Activated CD4-positive, alpha-beta T cell treated with anti-CD3 and anti-CD28 coated beads for 1 hour (primary cell): Measurements from ENCODE around the gene CSTF1.
"Not testable (repeated sequence)": the region's sequence is repeated elsewhere in the genome, so short reads cannot be mapped to it uniquely, and the experiment has no call there.

Experiments
- DNase-seq: peaks from one replicate; pipeline ENCODE4 v3.0.0-alpha.2; 2020

CSTF1 gene

DNA sequence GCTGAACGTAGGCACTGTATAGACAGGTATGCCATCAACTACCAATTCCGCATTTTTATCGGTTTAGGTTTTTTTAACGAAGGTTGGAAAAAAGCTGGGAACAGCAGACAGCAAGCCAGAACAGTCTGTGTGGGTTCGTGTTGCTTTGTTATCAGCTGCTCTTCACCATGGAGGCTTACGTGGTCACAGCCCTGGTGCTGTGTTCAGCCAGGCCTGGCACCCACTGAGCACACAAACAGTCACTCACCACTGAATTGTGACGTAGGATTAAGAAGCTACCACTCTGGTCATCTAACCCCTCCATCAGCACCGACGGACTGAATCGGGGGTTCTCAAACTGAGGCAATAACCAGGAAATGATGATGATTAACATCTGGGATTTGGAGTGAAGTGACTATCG is 20.5 kb upstream of the CSTF1 start:
- DNase-seq, result no peak

DNA sequence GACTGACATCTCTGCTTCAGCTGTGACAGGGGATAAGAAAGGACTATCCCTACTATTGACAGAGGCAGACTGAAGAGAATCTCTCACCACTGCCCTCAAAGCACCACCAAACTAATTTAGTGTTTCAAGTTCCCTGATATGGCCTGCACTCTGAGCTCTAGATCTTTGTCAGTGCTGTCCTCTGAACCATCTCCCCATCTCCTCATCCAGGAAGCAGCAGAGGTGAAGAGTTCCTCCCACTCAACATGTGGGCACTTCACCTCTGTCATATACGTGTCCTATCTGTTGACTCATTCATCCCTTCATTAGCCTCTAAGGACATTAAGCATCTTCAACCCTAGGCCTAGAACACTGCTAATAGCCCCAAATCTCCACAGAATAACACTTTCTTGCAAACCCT is 19.6 kb upstream of the CSTF1 start:
- no peak for DNase-seq

DNA sequence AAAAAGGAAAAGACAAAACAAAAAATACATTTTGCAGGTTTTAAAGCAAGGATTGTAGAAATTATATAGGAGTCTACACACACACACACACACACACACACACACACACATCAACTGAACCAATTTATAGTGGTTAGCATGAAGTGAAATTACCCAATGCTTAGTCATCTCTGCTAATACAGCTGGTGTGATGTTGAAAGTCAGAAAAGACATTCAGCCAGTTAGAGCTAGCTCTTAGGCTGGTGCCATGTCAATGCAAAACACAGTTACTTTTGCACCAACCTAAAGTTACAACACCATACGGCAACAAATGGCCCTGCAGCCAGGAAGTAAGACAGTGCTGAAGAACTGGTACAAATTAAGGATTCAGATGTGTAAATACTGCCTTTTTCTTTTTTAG is 18.5 kb upstream of the CSTF1 start:
- no peak for DNase-seq

DNA sequence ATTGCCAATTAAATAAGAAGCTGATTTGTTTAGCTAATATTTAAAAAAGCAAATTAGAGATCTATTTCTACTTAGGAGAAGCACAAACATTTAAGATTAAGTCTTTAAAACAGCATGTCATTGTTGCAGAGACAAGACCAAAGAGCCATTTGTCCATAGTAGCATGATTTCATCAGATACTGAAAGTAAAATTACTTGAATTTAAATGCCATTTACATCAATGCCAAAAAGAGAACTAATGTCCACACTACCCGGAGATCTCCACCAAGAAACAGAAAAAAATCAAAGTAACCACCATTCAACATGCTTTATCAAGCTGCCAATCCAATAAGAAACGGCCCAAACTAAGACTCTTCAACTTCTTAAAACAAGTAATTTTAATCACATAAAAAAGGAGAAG is 16.1 kb upstream of the CSTF1 start:
- no peak for DNase-seq

GRCh38 chr20:56378386-56378785 is 14.1 kb upstream of the CSTF1 start:
- no peak for DNase-seq

DNA sequence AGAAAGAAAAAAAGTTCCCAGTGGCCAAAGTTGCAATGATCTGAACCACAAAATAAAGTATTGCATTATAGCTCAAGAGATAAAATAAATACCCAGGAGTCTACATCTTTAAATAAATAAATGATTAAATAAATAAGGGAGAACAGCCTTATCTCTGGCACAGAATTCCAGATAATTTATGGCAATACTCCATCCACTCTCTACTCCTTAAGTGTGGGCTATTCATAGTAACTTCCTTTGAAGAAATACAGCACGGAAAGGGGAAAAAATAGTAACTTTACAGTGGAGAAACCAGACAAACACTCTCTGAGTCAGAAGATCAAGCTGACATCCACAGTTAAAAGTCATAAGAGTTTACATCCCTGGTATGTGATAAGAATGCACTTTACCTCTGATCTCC is 12.1 kb upstream of the CSTF1 start:
- DNase-seq, result no peak

DNA sequence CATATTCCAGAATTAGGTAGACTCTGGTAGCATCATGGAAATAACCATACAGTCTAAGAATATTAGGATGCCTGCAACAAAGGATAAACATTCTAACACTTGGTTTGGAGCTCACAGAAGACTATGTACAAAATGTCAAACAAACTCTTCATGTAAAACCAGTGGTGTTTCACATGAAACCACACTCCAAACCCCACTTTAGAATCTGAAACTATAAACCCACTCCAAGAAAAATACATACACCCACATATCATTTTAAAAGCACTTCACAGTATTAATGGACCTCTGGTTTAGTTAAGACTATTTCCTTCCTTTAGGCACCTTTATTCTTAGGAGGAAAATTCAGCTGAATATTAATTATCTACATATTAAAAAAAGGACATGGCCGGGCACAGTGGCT is 10.9 kb upstream of the CSTF1 start:
- DNase-seq, result no peak

DNA sequence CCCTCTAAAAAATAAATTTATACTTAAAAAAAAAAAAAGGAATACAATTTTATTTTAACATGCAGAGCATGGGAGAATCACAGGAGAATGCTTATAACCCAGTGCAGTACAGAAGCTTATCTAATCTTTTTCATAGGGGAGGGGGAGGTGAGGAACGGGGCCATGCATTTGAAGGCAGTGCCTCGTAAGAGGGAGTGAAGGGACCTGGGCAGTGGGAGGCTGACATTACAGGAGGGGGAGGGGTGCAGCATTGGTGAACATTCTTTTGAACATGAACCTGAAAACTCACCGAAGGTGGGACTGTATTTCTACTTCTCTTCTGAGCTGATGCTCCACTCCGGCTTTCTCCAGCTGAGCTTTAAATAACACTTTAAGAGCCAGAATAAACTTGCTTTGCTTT is 9.7 kb upstream of the CSTF1 start:
- DNase-seq, result no peak

- no peak for DNase-seq
Observed at GRCh38 chr20:56383334-56383733, 9.1 kb upstream of the CSTF1 start.

- no peak for DNase-seq
Observed at GRCh38 chr20:56385130-56385529, 7.3 kb upstream of the CSTF1 start.

DNA sequence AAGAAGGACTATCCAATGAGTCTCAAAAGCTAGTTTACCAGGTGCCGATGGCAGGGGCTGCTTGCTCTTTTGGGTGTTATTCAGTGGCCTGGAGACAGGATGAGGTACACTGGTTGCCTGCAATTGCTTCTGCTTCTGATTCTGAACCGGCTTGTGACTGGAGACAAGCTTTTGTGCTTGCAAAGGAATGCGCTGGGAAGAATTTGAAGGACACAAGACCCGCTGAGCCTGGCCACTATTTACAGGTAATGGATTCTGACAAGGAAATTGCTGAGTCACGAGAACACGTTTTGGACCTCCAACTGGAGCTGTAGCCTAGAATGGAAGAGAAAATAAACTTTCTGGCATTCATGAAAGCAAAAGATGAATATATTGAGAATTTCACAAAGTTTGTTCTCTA is 6.2 kb upstream of the CSTF1 start:
- DNase-seq, result no peak

- DNase-seq, result no peak
Observed at GRCh38 chr20:56388882-56389281, 3.6 kb upstream of the CSTF1 start.

GRCh38 chr20:56389807-56390206 is 2.6 kb upstream of the CSTF1 start:
- DNase-seq, result no peak

DNA sequence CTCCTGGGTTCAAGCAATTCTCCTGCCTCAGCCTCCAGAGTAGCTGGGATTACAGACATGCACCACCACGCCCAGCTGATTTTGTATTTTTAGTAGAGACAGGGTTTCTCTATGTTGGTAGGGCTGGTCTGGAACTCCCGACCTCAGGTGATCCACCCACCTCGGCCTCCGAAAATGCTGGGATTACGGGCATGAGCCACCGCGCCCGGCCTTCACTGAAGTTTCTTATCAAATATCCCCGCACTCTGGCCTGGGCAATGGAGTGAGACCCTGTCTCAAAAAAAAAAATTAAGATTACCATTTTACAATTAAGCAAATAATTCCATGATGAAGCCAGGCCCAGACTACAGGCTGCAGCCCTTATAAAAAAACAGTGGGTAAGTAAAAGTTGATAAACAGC is 2.0 kb upstream of the CSTF1 start:
- not testable (repeated sequence) for DNase-seq

- no peak for DNase-seq
Observed at GRCh38 chr20:56391037-56391436, 1.4 kb upstream of the CSTF1 start.

- DNase-seq, result no peak
Observed at GRCh38 chr20:56391596-56392131, 781 bp upstream of the CSTF1 start.

GRCh38 chr20:56392881-56393482 is 537 bp downstream of the CSTF1 start:
- DNase-seq, result no peak

GRCh38 chr20:56393653-56394052 is 1.2 kb downstream of the CSTF1 start:
- no peak for DNase-seq

DNA sequence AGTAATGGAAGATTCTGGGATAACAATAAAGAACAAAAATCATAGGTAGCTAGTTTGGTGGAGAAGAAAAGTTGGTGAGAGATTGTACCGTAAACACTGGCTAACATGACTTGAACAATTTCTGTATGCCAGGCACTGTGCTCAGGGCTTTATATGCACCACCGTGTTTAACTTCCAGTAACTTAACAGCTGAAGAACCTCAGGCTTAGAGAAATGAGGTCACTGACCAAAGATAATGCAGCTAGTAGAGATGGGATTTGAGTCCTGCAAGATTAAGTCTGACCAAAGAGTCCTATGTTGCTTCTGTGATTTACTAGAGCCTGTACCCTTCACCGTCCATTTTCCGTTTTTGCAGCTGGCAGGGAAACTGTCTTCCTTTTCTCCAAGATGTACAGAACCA is 2.7 kb downstream of the CSTF1 start:
- DNase-seq, result no peak

GRCh38 chr20:56400001-56400640 is 7.7 kb downstream of the CSTF1 start:
- DNase-seq, result peak; percentile 35

DNA sequence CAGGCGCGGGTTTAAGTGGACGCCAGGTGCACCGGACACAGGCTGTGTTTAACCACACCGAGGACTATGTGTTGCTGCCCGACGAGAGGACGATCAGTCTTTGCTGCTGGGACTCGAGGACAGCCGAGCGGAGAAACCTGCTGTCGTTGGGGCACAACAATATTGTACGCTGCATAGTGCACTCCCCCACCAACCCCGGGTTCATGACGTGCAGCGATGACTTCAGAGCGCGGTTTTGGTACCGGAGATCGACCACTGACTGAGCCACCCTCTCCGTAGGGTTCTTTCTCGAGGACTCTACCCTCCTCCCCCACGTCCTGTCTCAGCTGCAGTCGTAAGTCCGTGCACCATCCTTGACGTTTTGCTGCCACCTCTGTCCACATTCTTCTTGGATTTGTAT is 11.0 kb downstream of the CSTF1 start:
- no peak for DNase-seq

GRCh38 chr20:56405356-56405755 is 12.9 kb downstream of the CSTF1 start:
- DNase-seq, result not testable (repeated sequence)

DNA sequence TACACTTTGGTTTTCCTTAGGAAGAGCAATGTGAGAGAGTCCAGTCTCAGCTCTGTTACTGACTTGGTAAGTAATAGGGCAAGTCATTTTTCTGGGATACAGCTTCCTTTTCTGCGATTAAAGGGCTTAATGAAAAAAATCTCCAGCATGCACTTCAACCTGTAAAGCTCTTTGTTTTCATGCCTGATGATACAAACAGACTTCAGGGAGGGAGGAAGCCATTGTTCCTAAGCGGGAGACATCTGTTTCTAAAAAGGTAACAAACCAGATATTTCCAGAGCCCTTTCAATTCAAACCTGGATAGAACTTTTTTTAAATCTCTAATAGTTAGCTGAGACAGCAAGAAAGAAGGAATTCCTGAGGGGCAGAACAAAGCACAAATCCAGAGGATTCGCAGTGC is 14.5 kb downstream of the CSTF1 start:
- no peak for DNase-seq

GRCh38 chr20:56409521-56409920 is 17.1 kb downstream of the CSTF1 start:
- no peak for DNase-seq

DNA sequence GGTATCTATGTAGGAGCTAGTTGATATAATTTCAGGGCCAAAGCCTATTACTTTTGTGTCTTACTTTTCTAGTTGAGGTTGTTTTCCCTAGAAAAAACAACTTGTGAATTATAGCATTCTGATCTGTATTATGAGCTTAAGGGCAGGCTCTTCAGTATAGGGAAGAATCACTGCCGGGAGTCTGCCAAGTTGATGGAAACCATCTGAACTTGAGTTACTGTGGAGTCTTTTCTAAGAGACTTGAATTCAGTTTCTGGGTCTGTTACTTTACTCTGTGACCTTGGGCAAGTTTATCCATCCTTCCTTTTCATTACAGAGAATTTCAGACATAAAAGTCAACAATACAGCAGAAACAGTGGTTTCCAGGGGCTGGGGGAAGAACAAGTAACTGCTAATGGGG is 17.5 kb downstream of the CSTF1 start:
- DNase-seq, result no peak
